Measurements from ENCODE around the gene RADIL. TPM values are rescaled to one million over a fixed set of nuclear protein-coding genes. Genes with fewer than 3 reads are reported as not detected.

Gene RADIL
- polyA plus RNA-seq, 3 donors = not detected

GRCh38 chr7:4765776-4766490, 117.6 kb downstream of the RADIL start:
- no peak overlapping the region for H3K4me3 Mint-ChIP-seq
- no peak overlapping the region for H3K4me2 ChIP-seq (replicated peaks; ENCODE audit: extremely low read depth, low read length, poor library complexity, severe bottlenecking)

GRCh38 chr7:4764402-4765007, 119.0 kb downstream of the RADIL start:
- H3K9me3 Mint-ChIP-seq = peaks cover 0 to 6% (median 0%) of the 10 kb centered on the region in 7 donors
- intact Hi-C loops (cut with micrococcal nuclease) = no loop called here
- H3K9me3 ChIP-seq (replicated peaks in 1 of 2; ENCODE audit: control insufficient read depth in 1 of 2, insufficient read depth in 1 of 2, low read length in 2 of 2) = no peaks in the 10 kb centered on the region
- TF ChIP-seq CTCF (IDR thresholded peaks at IDR 0.05) = no peak
- no peaks in the 10 kb centered on the region for H3K27me3 ChIP-seq (ENCODE audit: control insufficient read depth in 2 of 2, insufficient read depth in 2 of 2, low read length in 2 of 2)
- H3K4me2 ChIP-seq (replicated peaks; ENCODE audit: extremely low read depth, low read length, poor library complexity, severe bottlenecking) = no peak overlapping the region
- peaks cover 0 to 2% (median 0%) of the 10 kb centered on the region in 3 donors for H3K27me3 Mint-ChIP-seq (ENCODE audit: low read depth in 3 of 3)
- H3K36me3 Mint-ChIP-seq = peaks cover 51 to 87% of the 10 kb centered on the region in 2 donors
- H2AFZ ChIP-seq (ENCODE audit: insufficient read depth, low read depth, low read length, poor library complexity, severe bottlenecking) = no peak overlapping the region
- no peak for DNase-seq
- H3K27ac ChIP-seq (ENCODE audit: low read depth in 1 of 2, low read length in 2 of 2) = no peak overlapping the region
- no peak overlapping the region for H3K9ac ChIP-seq (ENCODE audit: insufficient read depth, low read length, poor library complexity, severe bottlenecking)
- no peak overlapping the region for H3K4me3 Mint-ChIP-seq
- H3K4me3 ChIP-seq (replicated peaks in 1 of 3; ENCODE audit: low read depth in 2 of 3, low read length in 3 of 3) = no peak overlapping the region
- H3K4me1 Mint-ChIP-seq = peaks cover 1% of the 10 kb centered on the region
- H3K36me3 ChIP-seq (replicated peaks in 1 of 2; ENCODE audit: control insufficient read depth in 1 of 2, insufficient read depth in 2 of 2, low read length in 2 of 2) = peaks cover 53 to 78% of the 10 kb centered on the region in 2 donors
- H3K4me1 ChIP-seq (ENCODE audit: control insufficient read depth in 1 of 2, insufficient read depth in 2 of 2, low read length in 2 of 2) = no peaks in the 10 kb centered on the region
- peaks cover 18% of the 10 kb centered on the region for H4K20me1 ChIP-seq (ENCODE audit: insufficient read depth, low read length)
- no peaks in the 10 kb centered on the region for H3K79me2 ChIP-seq (ENCODE audit: insufficient read depth, low read length)
- H3K27ac Mint-ChIP-seq = peak overlapping the region in 2 of 7 donors; percentile 6 to 63
- WGBS (ENCODE audit: insufficient coverage) = 85% methylated on average over 29 of the region's 35 CpGs

More at GRCh38 chr7:4765776-4766490, 117.6 kb downstream of the RADIL start:
- no peaks in the 10 kb centered on the region for H3K79me2 ChIP-seq (ENCODE audit: insufficient read depth, low read length)
- WGBS (ENCODE audit: insufficient coverage) = 96% methylated on average over 22 of the region's 23 CpGs
- H3K27me3 ChIP-seq (ENCODE audit: control insufficient read depth in 2 of 2, insufficient read depth in 2 of 2, low read length in 2 of 2) = no peaks in the 10 kb centered on the region
- peaks cover 0 to 2% (median 0%) of the 10 kb centered on the region in 3 donors for H3K27me3 Mint-ChIP-seq (ENCODE audit: low read depth in 3 of 3)
- peaks cover 3% of the 10 kb centered on the region for H3K4me1 Mint-ChIP-seq
- no peak overlapping the region for H2AFZ ChIP-seq (ENCODE audit: insufficient read depth, low read depth, low read length, poor library complexity, severe bottlenecking)
- peaks cover 18% of the 10 kb centered on the region for H4K20me1 ChIP-seq (ENCODE audit: insufficient read depth, low read length)
- H3K36me3 ChIP-seq (replicated peaks in 1 of 2; ENCODE audit: control insufficient read depth in 1 of 2, insufficient read depth in 2 of 2, low read length in 2 of 2) = peaks cover 42 to 64% of the 10 kb centered on the region in 2 donors
- no peak for TF ChIP-seq CTCF (IDR thresholded peaks at IDR 0.05)
- no peak overlapping the region for H3K9ac ChIP-seq (ENCODE audit: insufficient read depth, low read length, poor library complexity, severe bottlenecking)
- no peaks in the 10 kb centered on the region for H3K9me3 ChIP-seq (replicated peaks in 1 of 2; ENCODE audit: control insufficient read depth in 1 of 2, insufficient read depth in 1 of 2, low read length in 2 of 2)
- H3K36me3 Mint-ChIP-seq = peaks cover 39 to 73% of the 10 kb centered on the region in 2 donors
- intact Hi-C loops (cut with micrococcal nuclease) = no loop called here
- no peak for DNase-seq
- H3K27ac ChIP-seq (ENCODE audit: low read depth in 1 of 2, low read length in 2 of 2) = no peak overlapping the region
- peaks cover 0 to 6% (median 0%) of the 10 kb centered on the region in 7 donors for H3K9me3 Mint-ChIP-seq
- peak overlapping the region in 1 of 7 donors; percentile 30 for H3K27ac Mint-ChIP-seq
- H3K4me1 ChIP-seq (ENCODE audit: control insufficient read depth in 1 of 2, insufficient read depth in 2 of 2, low read length in 2 of 2) = no peaks in the 10 kb centered on the region
- no peak overlapping the region for H3K4me3 ChIP-seq (replicated peaks in 1 of 3; ENCODE audit: low read depth in 2 of 3, low read length in 3 of 3)
